Chondrocyte (in vitro differentiated cells): ENCODE results near the gene ST7. TPM values are rescaled to one million over a fixed set of nuclear protein-coding genes. Genes with fewer than 3 reads are reported as not detected.

Source experiments
- DNase-seq: peaks from one replicate; pipeline ENCODE4 v3.0.0; 2021; ENCODE audit warnings: mixed read lengths, low spot score
- H3K27ac Mint-ChIP-seq: one replicate; pipeline ENCODE4 v1.8.0; 2021; ENCODE audit warnings: mild to moderate bottlenecking, moderate library complexity, mixed read lengths; ENCODE audit not compliant: unreplicated experiment
- H3K27me3 Mint-ChIP-seq: 2 replicates; pipeline ENCODE4 v1.8.0; 2021; ENCODE audit warnings: low read depth, mixed read lengths
- H3K36me3 Mint-ChIP-seq: 2 replicates; pipeline ENCODE4 v1.8.0; 2021; ENCODE audit warnings: low read depth, mixed read lengths
- H3K4me1 Mint-ChIP-seq: 2 replicates; pipeline ENCODE4 v1.8.0; 2021; ENCODE audit warnings: low read depth, mild to moderate bottlenecking, mixed read lengths
- H3K4me3 Mint-ChIP-seq: one replicate; pipeline ENCODE4 v1.8.0; 2021; ENCODE audit warnings: mild to moderate bottlenecking, moderate library complexity, mixed read lengths; ENCODE audit not compliant: unreplicated experiment
- H3K9me3 Mint-ChIP-seq: 2 replicates; pipeline ENCODE4 v1.8.0; 2021; ENCODE audit warnings: low read depth, mixed read lengths
- total RNA-seq: library from RNA; stranded (reverse); gene quantifications from 3 replicates; pipeline ENCODE4 v1.2.1, GENCODE V29; 2021
- TF ChIP-seq, protein P1 (sequence below): fragments of 200-600 bp; sonication (generic); IDR thresholded peaks from 2 replicates; pipeline ENCODE4 v1.5.0; 2021; ENCODE audit warnings: antibody characterized with exemption, mild to moderate bottlenecking, moderate library complexity

The ST7 gene
- total RNA-seq, 1 donor from 2014 or later, result 69.7 TPM

DNA sequence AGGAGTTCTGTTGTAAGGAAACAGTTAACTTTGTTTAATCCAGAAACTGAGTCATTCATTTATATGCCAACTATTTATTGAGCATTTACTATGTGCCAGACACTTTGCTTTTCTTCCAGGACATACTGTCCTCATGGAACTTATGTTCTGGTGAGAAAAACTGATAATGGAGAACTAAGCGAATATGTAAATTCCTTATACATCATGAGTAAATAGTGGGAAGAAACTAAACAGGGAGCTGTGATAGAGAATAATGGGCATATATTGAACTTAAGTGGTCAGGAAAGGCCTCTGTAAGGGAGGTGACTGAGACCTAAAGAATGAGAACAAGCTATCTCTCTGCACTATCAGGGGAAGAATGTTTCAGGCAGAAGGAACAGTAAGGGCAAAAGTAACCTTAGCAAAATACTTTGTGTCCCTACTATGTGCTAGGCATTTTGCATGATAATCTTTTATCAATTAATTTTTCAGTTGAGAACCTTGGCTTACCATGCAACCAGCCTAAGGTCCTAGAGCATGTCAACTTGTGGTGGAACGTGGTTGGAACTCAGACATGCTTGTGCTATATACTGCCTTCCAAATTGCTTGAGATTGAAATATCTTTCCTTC lies 45.4 kb downstream of the ST7 start:
- Mint-ChIP-seq H3K27ac (peak overlapping the region; percentile 84), H3K4me3 (no peak overlapping the region), H3K4me1 (peaks cover 44% of the 10 kb centered on the region), H3K9me3 (no peaks in the 10 kb centered on the region), H3K36me3 (no peaks in the 10 kb centered on the region), H3K27me3 (no peaks in the 10 kb centered on the region)
- DNase-seq, result no peak
- TF ChIP-seq, protein P1, sequence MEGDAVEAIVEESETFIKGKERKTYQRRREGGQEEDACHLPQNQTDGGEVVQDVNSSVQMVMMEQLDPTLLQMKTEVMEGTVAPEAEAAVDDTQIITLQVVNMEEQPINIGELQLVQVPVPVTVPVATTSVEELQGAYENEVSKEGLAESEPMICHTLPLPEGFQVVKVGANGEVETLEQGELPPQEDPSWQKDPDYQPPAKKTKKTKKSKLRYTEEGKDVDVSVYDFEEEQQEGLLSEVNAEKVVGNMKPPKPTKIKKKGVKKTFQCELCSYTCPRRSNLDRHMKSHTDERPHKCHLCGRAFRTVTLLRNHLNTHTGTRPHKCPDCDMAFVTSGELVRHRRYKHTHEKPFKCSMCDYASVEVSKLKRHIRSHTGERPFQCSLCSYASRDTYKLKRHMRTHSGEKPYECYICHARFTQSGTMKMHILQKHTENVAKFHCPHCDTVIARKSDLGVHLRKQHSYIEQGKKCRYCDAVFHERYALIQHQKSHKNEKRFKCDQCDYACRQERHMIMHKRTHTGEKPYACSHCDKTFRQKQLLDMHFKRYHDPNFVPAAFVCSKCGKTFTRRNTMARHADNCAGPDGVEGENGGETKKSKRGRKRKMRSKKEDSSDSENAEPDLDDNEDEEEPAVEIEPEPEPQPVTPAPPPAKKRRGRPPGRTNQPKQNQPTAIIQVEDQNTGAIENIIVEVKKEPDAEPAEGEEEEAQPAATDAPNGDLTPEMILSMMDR, result no peak

DNA sequence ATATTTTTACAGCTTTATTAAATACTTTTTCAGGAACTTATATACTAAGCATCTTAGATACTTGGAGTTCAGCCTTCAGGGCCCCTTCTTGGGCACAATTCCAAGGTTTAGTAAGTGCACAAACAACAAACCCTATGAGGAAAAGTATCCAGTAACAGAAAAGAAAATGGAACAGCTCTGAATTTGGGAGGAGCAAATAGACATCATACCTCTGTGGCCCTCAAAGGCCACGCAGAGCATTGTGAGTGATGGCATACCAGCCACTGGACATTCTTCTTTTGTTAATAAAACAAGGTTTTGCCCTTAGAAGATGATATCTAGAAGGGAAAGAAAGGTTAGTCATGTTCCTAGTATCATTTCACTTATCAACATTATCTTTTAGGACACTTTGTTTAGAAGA lies 46.0 kb downstream of the ST7 start:
- Mint-ChIP-seq H3K9me3 (no peaks in the 10 kb centered on the region), H3K4me3 (no peak overlapping the region), H3K36me3 (no peaks in the 10 kb centered on the region), H3K27me3 (no peaks in the 10 kb centered on the region), H3K27ac (peak overlapping the region; percentile 84), H3K4me1 (peaks cover 51% of the 10 kb centered on the region)
- TF ChIP-seq, protein P1, result no peak
- DNase-seq, result no peak

DNA sequence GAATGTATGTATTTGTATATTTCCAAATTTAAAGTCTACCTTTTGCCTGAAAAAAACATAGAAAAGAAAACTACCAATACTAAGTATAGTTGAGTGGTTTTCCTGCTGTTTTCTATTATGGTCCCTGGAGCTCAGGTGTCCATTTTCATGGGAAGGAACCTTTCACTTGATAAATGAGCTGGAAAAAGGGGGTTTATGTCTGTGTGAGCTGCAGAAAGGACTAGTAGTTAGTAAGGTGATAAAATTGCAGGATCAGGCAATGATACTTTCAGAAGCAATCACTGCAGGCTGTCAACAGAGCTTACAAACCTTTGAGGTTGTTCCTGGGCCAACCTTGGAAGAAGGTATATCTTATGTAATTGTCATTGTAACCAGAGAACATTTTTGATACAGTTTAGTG lies 48.0 kb downstream of the ST7 start:
- no peak for DNase-seq
- H3K36me3 Mint-ChIP-seq, result no peaks in the 10 kb centered on the region
- H3K9me3 Mint-ChIP-seq, result no peaks in the 10 kb centered on the region
- peaks cover 54% of the 10 kb centered on the region for H3K4me1 Mint-ChIP-seq
- H3K27ac Mint-ChIP-seq, result peak overlapping the region; percentile 38
- TF ChIP-seq, protein P1, result no peak
- no peaks in the 10 kb centered on the region for H3K27me3 Mint-ChIP-seq
- H3K4me3 Mint-ChIP-seq, result no peak overlapping the region

DNA sequence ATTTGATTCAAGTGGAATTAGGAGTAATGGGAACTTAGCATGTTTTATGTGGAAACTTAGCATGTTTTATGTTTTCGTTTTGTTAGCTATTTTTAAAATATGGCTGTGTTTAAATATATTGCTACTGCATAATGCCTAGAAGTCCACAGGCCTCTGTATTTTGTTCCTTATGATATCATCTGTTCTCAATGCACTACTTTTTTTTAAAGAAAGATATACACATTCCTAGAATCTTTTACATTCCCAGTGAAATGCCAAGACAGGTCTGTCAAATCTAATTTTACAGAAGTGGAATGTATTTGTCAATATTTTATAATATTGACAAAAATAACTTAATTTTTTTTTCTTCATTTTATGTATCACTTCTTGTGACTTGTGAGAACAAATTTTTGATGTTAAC lies 51.6 kb downstream of the ST7 start:
- no peaks in the 10 kb centered on the region for H3K27me3 Mint-ChIP-seq
- no peak for DNase-seq
- H3K36me3 Mint-ChIP-seq, result no peaks in the 10 kb centered on the region
- TF ChIP-seq, protein P1, result no peak
- peak overlapping the region; percentile 90 for H3K27ac Mint-ChIP-seq
- H3K4me3 Mint-ChIP-seq, result no peak overlapping the region
- H3K9me3 Mint-ChIP-seq, result peaks cover 2% of the 10 kb centered on the region
- H3K4me1 Mint-ChIP-seq, result peaks cover 74% of the 10 kb centered on the region

DNA sequence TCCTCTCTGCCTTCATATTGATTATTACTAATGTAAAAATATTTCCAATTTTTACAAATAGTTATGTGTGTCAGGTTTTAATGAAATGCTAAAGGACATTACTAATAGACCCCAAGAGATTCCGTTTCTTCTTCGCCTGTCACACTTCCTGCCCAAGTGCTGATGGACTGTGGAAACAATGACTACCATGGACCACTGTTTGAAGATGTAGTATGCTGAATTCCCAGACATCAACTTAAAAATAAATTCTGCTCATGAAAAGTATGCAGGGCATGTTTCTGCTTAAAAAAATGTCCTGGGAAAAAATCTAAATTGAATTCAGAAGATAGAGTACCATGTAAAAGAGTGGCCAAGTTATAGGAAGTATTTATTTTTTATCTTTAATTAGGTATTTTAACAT lies 52.1 kb downstream of the ST7 start:
- Mint-ChIP-seq H3K27me3 (no peaks in the 10 kb centered on the region), H3K4me1 (peaks cover 78% of the 10 kb centered on the region), H3K9me3 (peaks cover 2% of the 10 kb centered on the region), H3K36me3 (no peaks in the 10 kb centered on the region), H3K27ac (peak overlapping the region; percentile 90), H3K4me3 (no peak overlapping the region)
- DNase-seq, result no peak
- TF ChIP-seq, protein P1, result no peak
